ENCODE data around the gene ACSF3.
"Not testable (repeated sequence)": the region's sequence is repeated elsewhere in the genome, so short reads cannot be mapped to it uniquely, and the experiment has no call there.

Gene ACSF3

GRCh38 chr16:89161763-89162713, 68.4 kb downstream of the ACSF3 start:
- DNase-seq (ENCODE audit: low spot score) = no peak

GRCh38 chr16:89163297-89163696, 69.6 kb downstream of the ACSF3 start:
- no peak for DNase-seq (ENCODE audit: low spot score)

DNA sequence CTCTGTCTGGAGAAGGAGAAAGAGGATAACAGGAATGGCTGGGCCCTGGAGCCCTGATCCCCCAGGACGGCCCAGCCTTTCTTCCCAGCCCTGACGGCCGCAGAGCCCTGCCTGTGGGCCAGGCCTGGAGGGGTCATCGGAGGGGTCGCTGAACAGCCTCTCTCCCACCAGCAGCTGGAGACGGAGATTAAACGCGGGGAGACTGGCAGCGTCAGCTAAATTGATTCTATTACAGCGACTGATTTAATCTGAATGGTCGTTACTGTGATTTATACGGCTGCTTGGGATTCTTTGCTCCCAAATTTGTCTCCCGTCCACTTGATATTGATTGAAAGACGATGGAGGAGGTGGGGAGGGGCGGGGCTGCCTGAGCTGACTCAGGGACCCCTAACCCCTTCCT, 70.8 kb downstream of the ACSF3 start:
- no peak for DNase-seq (ENCODE audit: low spot score)

DNA sequence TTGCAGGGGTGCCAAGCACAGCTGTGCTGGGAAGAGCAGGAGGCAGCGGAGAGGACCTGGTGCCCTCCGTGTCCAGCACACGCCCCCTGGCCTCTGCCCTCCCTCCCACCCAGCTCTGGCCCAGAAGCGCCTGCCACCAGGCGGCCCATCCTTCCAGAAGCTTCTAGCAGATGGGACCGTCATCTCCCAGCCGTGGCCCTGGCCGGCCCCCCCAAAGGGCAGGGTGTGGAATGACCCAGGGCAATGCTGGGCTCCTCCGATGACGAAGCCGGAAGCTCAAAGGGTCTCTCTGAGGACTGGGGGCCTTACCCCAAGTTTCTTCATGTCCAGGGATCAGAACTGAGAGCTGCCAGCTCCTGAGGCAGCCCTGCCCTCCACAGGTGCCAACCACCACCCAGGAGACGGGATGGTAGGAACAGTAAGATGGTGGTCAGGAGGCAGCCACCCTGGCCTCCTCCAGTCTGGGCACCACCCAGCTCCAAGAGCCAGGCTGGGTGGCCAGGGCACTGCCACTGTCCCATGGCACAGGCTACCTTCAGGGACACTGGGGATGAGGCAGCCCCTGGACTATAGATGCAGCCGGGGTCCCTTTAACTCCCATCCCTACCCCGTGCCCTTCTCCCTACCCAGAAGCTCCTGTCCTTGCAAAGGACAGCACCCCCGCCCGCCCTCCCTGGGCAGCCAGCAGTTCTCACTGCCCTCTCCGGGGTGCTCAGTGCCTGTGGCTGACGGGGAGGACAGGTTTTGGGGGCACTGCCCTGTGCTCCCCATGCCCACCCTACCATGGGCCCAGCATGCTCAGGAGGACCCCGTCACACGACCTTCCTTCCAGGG, 71.4 kb downstream of the ACSF3 start:
- no peak for DNase-seq (ENCODE audit: low spot score)

DNA sequence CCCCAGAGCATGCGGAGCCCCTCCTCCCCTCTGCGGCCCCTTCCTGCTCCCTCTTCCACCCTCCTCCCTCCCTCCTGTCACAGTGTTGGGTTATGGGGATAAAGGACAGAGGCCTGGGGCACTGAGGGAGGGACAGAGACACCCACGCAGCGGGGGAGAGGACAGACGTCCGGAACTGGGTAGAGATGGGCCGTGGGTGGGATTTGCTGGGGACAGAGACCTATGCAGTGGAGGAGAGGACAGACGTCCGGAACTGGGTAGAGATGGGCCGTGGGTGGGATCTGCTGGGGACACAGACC, 72.0 kb downstream of the ACSF3 start:
- DNase-seq (ENCODE audit: low spot score) = not testable (repeated sequence)

GRCh38 chr16:89166696-89167424, 73.2 kb downstream of the ACSF3 start:
- DNase-seq (ENCODE audit: low spot score) = no peak

- DNase-seq (ENCODE audit: low spot score) = peak; percentile 81
These were observed 73.8 kb downstream of the ACSF3 start for GRCh38 chr16:89167425-89167941.

DNA sequence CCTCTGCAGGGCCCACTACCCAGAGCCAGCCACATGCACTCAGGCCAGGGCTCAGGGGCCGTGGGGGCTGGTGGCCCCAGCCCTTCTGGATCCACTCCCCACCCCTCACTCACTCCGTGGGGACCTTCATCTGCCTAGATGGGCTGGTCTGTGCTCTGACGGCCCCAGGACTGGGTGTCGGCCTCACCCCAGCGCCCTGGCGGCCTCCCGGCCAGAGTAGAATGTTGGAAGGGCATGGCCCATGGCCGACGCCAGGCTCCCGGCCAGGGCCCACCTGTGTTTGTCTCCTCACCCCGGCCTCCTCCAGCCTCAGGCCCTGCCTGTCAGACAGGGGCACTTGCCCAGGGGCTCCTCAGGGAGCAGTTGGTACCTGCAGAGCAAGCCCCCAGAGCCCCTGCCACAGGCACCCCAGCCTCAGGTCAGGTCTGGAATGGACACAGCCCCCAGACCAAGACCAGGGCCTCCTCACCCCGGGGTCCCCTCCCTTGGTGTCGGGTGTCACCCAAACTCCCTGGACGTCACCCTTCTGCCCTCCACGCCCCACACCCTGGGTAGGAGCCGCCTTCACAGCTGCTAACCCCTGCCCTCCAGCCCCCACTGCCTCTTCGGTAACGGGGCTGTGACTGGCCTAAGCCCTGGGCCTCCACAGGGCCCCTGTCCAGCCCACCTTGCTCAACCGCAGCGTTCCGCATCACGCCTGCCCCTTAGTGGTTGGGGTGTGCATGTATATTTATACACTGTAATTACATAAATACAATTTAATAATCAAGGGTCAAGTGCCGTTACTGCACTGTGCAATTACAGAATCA, 74.9 kb downstream of the ACSF3 start:
- no peak for DNase-seq (ENCODE audit: low spot score)

DNA sequence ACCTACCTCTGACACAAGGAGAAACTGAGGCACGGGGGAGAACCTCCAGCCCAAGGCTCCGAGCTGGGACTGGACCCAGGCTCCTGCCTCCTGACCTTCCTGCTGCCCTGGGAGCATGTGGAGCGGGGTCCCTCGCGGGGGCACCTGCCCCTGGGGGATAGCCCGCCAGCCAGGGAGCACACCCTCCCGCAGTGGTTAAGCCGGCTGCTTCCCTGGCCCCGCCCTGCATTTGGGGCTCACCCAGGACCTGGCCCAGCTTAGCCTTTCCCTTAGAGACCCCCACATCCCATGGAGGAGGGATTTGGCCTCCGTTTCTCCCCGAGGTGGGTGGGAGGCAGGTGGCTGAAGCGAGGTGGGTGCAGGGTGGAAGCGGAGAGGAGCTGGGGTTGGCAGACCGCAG, 76.1 kb downstream of the ACSF3 start:
- no peak for DNase-seq (ENCODE audit: low spot score)

DNA sequence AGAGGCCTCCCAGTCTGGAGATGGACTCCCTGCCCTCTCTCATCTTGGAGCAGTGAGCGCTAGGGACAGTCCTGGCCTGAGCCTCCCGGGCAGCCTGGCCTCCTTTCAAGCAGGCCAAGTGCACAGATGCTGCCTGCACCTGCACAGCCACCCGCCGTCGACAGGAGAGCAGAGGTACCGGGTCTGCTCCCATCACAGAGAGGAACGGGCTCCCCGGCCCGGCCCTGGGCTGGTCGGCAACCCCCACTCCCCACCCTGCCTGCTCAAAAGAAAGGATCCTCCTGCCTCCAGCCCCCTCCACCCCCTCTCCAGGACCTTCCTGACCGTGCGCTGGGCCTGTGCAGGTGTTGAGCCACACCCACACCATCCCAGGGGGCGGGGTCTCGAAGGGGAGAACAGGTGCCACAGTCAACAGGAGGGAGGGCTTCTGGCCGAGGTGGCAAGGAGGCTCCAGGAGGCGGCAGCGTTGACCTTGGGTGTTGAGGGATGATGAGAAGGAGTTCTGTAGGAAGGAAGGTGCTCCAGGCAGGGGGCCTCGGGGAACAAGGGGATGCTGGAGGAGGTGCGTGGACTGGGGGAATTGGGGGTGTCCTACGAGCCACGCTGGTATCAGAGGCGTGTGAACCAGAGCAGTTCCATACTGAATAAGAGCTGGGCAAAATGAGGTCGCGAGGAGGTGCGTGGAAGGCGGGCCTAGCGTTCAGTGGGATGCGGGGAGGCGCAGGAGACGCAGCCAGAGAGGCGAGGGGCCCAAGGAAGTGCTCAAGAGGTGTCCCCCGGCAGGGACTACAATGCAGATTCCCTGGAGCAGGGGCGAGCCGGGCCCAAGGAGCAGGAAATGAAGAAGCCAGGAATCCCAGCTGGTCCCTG, 76.9 kb downstream of the ACSF3 start:
- DNase-seq (ENCODE audit: low spot score) = no peak

GRCh38 chr16:89171216-89172170, 77.8 kb downstream of the ACSF3 start, which contains the start of gene CDH15:
CDH15 (plus strand) TSS chr16:89171748; CDS start chr16:89171832, 84 bp downstream.
- DNase-seq (ENCODE audit: low spot score) = peak; percentile 98

DNA sequence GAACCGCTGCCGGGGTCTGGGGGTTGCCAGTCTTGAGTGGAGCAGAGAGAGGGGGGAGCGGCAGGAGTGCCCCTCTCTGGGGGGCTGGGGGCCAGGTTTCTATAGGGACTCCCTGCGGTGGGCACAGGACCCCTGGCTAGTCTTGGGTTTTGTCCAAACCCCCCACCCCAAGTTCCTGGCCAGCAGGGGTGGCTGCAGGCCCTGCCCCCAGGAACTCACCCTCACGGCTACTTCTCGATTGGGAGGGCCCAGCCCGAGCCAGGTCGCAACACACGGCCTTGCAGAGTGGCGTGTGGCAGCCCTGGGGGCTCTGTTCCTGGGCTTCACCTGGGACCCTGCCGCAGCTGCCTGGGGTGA, 78.5 kb downstream of the ACSF3 start:
- DNase-seq (ENCODE audit: low spot score) = no peak

DNA sequence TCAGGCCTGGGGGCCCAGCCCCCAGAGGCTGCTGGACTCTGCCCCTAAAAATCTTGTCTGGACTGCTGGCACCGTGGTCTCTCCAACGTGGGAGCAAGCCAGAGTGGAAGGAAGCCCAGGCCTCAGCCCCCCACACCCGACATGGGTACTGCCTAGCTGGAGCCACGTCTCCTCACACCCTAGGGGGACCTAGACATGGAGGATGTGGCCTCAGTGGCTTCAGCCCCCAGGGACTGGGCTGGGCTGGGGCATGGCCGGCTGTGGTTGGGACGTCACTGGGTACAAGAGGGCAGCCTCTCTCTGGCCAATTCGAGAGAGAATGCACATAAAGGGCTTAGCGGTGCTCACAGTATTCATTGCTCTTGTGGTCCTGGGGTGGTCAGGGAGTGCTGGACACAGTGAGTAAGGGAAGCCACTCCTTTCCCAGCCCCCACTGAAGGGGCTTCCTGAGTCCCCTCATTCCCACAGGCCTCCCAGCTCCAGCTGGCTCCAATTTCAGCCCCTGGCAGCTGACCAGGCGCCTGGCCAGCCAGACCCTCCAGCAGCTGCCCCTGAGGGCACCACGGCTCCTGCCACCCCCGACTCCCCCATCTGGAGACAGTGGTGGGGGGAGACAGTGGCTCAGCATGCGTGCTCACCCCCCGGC, 79.0 kb downstream of the ACSF3 start:
- no peak for DNase-seq (ENCODE audit: low spot score)

GRCh38 chr16:89173174-89173921, 79.7 kb downstream of the ACSF3 start:
- DNase-seq (ENCODE audit: low spot score) = no peak

DNA sequence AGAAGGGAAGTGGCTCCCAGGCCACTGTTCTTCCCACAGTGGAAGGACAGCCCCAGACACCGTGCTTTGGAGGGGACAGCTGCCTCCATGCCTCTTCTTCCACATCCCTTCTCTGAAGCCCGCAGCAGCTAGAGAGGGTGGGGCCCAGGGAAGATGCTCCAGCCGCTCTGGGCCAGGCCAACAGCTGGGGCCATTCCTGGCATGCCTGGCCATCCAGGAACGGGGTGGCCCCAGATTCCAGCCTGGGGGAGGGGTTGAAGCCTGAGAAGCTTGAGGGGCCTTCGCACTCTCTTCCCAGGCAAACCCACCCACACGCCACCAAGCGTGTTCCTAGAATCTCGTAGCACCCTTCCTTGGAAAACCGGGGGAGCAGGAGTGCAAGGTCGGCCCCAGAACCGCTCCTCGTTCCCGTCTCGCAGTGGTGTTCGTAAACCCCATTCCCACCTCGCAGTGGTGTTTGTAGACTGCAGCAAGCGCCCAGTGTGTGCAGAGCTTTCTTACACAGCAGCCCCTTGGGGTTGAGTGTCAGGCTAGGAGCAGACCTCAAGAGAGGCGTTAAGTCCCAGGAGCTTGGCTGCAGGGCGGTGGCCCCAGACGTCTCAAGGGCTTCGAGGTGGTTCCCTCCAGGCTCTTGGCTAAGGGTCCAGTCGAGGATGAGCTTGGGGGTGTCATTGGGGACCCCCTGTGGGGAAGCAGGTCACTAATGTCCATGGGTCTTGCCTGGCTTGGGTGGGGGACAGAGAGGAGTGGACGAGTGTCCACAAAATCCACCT, 80.6 kb downstream of the ACSF3 start:
- no peak for DNase-seq (ENCODE audit: low spot score)

DNA sequence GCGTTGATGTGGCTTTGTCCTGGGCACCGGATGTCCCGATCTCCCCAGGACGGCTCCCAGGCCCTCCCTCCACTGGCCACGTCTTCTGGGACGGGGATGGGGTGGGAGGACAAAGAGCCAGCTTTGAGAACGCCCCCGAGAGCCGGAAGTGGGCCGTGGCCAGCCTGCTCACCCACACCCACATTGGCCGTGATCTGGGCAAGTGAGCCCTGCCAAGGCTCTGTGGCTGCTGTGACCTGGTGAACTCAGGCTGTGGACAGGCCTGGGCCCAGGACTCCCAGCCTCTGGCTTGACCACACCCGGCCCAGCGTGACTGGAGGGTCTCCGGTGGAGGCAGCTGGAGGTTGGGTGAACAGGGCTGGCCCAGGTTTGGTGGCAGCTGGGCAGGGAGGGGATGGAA, 81.2 kb downstream of the ACSF3 start:
- no peak for DNase-seq (ENCODE audit: low spot score)

All from germinal center (tissue), 1 donor.